CD4-positive, alpha-beta T cell treated with Interleukin-4 for 4 hours (primary cell): ENCODE results near the gene KRTAP5-1.

Experiments
- DNase-seq: peaks from one replicate; pipeline ENCODE4 v3.0.0-alpha.2; 2020

Gene KRTAP5-1

DNA sequence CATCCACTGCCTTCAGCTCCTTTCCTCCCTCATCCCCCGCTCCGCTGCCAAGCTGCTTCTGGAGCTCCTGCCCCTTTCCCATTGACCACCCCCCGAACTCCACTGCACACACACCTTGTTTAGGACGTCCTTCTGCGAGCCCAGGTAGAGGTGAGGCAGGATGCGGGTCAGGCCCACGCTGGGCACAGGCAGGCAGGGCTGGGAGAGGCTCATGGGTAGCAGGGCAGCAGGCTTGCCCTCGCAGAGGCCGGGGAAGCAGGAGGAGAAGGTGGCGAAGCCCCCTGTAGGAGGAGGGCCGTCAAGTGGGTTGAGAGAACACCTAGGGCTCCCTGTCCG is 26.3 kb downstream of the KRTAP5-1 start:
- no peak for DNase-seq

DNA sequence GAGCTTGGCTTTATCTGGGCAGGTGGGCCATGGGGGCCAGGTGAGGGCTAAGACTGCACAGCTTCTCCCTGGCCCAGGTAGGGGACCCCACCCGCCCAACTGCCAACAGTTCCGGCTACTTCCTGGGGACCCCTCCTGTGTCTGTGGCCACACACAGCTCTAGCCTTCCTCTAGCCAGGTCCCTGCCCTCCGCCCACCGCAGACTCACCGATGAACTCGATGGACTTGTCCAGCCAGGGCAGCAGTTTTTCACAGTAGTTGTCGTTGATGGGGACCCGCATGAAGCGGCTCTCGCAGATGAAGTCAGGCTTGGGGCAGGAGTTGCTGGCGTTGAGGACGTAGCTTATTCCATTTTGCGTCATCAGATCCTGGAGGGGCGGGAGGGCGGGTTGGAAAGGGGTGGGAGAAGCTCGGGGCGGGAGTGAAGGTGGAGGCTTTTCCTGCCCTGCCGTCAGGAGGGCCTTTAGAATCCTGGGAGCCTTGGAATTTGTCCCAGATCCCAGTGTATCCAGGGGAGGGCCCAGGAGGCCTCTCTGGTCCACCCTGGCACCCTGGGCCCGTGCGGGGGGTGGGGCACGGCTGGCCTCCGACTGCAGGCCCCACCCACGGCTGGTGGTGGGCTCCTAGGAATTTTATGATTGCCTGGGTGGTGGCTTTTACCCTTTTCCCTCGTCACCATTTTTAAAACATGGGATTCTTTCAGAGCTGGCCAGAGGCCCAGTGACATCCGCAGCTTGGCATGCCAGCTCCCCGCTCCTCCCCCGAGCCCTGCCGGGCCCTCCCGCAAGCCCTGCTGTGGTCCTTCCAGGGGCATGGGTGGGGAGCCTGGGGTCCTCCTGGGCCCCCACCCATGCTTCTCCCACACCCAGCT is 26.9 kb downstream of the KRTAP5-1 start:
- no peak for DNase-seq

DNA sequence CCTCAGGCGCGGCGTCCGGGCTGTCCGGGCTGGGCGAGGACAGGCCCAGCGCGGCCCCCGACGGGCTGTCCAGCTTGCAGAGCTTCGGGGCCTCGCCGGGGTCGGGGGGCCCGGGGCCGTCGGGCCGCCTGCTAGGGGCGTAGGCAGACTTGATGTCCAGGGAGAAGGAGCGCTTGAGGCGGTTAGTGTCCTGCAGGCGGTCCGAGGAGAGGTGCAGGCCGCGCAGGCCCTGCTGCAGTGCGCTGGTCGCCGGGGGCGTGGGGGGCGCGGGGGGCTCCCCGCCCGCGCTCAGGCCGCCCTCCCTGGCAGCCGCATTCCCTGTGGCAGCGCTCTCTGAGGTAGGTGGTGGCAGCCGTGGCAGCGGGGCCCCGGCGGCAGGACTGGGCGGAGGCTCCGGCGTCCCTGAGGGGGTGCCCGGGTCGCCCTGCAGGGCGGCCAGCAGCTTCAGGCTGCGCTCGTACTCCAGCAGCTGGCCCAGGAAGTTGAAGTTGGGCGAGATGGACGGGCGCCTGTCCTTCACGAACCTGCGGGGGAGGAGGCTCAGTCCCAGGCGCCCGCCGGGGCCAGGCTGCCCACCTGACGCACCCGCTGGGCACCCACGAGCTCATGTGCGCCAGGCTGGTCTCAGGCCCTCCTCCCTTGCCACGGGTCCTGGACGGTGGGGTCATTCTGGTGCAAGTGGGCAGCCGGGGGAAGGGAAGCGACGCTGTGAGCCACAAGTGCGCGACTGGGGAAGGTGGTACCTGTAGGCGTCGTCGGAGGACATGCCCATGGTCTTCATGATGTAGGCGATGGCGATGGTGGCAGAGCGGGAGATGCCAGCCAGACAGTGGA is 27.8 kb downstream of the KRTAP5-1 start:
- no peak for DNase-seq

DNA sequence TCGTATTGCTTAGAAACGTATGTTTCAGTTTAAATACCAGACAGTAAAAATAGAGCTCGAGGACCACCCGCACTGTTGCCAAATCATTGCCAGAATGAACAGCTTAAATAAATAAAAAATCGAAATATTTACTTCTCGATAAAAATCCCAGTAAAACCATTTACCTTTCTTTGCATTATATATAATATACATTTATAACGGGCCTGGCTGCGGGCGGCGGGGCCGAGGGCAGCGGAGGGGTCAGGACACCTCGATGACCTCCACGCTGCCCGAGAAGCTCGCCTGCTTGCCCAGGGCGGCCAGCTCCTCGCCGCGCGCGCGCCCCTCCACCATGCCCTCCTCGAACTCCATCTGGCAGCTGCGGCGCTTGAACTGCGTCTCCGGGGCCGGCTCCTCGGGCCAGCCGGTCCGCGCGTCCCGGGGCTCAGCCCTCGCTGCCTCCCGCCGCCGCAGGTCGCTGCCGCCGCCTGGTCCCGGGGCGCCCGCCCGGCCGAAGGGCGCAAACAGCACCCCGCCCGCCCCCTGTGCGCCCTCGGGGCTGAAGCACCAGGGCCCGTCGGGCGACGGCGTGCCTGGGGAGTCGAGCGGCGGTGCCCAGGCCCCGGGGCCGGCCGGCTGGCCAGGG is 28.7 kb downstream of the KRTAP5-1 start:
- no peak for DNase-seq

DNA sequence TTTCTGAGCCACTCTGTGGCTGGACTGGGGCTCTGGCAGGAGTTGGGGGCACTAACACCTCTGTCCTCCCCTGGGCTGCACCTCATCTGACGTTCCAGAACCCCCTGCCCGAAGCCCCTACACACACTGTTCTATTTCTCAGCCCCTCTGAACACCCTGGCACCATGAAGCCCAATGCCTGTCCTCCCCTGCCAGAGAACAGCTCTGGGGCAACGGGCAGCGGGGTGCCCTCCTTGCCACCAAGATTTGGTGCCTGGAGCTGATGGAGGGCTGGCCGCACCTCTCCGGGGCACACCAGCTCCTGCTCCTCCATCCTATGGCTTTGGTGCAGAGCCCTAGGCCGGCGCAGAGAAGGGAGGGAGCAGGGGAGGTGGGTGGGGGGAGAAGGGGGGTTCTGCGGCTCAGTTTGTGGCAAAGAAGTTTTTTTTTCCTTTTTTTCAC is 29.4 kb downstream of the KRTAP5-1 start:
- DNase-seq = no peak

DNA sequence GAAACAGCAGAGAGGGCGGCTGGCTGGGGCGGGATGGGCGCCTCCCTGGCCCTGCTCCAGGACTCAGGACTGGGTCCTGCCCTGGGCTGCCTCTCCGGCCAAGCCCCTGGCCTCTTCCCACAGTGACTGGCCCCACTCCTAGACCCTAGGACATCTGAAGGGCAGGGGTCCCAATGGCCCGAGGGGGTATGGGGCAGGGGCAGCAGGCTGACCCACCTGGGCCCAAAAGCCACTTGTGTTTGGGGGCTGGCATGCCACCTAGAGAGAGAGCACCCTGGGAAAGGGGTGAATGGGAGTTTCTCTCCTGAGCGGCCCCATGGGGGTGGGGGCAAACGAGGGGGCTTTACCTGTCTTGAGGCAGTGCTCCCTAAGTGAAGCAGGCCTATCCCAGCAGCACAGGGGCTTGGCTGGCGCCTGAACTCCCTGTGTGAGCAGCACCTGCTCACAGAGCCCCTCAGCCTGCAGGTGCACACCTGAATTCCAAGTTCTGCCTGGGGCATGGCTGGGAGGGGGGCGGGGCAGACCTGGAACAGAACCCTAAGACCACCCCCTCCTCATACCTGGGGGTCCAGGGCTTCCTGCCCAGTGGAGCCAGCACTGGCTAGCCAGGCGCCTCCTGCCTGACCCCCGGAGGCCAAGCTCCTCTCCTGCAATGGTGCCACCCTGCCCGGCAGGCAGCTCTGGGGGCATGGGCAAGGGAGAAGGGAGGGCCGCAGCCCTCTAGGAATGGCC is 29.9 kb downstream of the KRTAP5-1 start:
- DNase-seq = no peak

DNA sequence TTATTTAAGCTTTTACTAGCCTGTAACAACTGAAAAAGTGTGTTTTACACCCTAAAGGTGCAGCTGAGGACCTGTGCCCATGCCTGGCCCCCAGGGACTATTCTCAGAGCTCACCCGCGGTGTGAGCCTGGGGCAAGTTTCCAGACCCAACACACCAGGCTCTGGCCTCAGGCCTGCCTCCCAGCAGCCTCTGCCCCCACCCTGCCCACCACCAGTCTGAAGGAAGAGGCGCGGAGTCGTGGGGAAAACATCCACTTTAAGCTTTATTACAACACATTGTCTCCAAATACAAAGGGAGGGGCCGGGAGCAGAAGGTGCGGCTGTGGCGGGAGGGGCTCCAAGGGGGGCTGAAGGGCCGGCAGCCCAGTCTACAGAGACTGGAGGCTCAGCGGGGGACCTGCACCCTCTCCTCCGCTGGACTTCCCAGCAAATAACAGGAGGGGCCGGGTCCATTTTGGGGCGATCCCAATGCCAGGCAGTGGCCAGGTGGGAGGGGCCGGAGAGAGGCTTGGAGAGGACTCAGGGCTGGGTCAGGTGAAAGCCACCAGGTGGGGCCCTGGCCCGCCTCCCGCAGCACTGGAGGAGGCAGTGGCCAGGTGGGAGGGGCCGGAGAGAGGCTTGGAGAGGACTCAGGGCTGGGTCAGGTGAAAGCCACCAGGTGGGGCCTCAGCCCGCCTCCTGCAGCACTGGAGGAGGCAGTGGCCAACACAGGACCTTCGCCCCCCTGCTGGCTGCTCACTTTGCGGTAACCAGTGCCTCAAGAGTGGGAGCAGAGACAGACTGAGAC is 31.1 kb downstream of the KRTAP5-1 start:
- DNase-seq = no peak

DNA sequence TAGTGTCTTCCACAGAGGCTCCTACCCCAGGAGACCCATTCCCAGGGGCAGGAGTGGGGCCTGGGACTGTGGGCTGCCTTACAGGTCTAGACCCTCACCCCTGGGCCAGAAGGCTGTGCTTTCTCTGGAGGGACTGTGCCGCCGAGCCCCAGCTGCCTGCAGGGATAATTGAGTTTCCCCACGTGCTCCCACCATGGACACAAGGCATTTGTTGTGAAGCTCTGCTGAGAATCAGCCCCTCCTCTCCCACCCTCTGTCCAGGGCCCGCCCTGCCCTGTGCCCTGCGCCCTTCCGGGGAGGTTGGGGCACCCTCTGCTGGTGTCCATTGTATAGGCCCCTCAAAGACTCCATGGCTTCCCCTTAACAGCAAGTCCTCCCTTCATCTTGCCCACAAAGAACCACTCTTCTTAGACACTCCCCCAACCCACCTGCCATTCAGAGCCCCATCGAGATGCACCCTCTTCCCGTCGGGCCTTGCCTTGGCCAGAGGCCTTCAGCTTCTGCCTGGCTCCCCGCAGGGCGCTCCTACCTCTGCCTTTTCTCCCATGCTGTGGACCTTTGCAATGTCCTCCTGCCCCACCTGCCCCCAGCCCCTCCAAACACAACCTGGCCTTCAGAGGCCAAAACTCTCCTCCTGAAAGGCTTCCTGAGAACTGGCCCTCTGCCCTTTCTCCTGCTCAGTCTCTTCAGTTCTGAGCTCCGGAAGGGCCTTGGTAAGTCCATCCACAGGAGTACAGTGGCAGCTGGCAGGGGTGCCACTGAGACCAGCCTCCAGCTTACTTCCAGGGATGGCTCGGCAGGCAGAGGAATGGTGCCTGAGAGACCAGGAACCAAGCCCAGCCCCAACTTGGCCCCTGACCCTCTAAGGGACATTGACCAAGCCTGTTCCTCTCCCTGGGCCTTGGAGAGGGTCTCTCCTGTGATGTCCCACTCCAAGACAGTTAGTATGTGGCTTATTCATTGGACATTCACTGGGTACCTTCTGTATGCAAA is 35.4 kb downstream of the KRTAP5-1 start:
- DNase-seq = no peak

DNA sequence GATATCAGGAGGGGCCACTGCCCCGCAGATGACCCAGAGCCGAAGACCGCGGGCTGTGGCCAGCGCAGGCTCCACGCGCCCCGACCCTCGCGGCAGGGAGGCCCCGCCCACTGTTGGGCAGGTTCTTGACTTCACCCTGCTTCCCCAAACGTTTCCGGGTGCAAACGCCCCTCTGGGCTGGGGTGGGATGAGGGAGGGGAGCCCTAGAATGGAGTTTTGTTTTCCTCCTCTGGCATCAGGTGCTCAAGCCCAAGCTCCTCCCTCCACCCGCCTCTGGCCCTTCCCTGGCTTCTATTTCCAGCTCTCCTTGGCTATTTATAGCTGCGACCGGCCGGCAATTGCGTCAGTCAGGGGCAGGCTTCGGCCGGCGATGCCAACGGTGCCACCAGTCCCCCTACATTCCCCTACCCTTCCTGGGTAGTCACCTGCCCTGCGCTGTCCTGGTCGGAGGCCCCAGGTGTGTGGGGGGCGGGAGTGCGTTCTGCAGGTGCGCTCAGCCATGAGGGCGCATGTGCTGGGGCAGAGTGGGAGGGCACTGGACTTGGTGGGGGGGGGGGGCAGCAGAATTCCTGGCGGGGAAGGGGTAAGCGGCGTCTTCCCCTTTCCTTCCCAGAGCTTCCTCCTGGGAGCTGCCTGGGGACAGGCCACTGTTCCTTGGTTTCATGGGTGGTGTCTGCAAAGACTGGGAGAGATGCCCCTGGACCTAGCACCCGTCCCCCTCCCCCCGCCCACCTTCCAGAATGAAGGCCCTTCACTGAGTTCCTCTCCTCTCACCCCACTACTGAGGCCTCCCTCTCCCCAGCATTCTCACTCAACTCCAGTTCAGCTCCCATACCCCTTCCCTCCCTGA is 36.6 kb downstream of the KRTAP5-1 start:
- no peak for DNase-seq

DNA sequence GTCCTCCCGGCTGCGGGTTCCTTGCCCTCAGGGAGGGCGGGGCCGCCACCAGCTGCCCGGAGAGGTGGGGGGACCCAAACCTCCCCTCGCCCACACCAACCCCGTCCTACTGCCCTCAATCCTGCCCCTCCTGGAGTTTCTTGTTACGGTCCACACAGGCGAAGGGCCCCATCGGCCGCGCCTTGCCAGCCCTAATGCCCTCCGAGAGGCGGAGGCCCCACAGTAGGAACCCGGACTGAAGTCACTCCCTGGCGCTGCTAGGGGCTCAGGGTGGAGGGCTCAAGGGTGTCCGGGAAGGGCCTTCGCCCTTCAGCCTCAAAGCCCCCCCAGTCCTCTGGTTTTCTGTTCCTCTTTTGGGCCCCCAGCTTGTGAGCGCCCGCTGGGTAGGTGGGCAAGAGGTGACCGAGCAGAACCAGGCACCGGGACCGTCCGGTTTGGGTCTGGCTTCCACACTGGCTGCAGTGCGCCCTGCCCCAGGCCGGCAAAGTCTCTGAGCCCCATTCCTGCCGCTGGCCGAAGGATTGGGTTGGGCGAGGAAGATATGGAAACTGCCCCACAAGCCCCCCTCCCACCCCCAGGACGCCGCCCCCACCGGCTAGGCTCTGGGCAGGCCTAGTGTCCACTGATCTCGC is 37.5 kb downstream of the KRTAP5-1 start:
- DNase-seq = no peak

DNA sequence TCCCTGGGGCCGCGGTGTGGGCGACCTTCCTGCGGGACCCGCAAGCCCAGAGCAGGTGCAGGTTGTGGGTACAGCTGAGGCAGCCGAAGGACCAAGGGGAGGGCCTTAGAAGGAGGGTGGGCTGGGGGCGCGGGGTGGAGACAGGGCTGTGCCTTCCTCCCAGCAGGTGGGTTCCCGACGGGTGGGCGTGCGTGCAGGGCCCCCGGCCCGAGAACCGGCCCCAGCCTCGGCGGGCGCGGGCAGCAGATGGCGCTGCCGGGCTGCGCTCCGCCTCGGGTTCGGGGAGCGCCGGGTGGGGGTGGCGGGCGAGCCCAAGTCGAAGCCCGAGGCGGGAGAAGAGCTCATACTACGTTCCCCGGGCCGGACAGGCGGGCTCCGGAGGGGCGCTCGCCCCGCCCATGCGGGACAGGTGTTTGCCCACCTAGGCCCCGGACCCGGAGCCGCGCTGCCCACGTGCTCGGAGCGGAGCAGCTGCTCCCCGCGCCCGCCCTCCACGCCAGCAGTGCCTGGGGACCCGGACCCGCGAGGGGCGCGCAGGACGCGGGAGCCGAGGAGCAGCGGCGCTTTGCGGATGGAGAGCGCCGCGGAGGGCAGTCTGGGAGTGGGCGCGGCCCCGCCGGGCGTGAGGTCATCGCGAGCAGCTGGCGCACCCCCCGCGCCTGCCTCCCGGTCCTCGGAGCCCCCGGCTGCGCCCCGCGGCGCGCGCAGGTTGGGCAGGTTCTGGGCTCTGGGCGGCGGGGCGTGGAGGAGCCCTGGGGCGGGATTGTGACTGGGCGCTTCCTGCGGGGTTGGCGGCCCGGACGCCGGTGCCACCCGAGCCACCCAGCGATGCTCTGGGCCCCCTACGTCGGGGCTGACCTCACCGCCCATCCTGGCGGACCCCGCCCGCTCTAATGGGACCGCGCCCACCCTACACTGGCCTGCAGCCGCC is 38.3 kb downstream of the KRTAP5-1 start:
- peak; percentile 15 for DNase-seq

DNA sequence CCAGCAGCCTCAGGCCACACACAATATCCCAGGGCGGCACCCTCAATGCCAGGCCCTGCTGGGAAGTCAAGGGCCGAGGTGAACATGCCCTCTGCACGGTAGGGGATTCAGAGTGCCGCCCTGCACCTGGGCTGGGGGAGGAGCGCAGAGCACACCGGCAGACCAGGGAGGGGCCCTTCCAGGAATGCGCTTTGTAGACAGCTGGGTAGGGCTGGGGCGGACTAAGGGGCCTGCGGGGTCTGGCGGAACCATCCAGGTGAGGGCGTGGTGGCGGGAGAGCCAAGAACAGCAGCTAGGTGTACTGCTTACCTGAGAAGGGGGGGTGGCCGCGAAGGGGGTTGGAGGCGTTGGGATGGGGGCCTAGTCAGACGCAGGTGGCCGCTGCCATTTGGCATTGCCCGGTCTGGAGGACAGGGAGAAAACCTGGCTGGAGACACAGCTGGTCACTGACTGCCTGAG is 39.0 kb downstream of the KRTAP5-1 start:
- no peak for DNase-seq

DNA sequence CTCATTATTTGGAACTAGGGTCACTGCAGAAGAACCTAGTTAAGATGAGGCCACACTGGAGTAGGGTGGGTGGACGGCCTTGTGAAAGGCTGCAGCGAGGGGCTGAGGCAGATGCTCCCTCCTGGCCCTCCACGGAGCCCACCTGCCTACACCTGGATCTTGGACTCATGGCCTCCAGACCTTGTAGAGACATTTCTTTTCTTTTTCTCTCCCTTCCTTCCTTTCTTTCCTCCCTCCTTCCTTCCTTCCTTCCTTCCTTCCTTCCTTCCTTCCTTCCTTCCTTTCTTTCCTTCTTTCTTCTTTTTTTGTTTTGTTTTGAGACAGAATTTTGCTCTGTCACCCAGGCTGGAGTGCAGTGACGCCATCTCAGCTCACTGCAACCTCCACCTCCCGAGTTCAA is 39.7 kb downstream of the KRTAP5-1 start:
- no peak for DNase-seq

DNA sequence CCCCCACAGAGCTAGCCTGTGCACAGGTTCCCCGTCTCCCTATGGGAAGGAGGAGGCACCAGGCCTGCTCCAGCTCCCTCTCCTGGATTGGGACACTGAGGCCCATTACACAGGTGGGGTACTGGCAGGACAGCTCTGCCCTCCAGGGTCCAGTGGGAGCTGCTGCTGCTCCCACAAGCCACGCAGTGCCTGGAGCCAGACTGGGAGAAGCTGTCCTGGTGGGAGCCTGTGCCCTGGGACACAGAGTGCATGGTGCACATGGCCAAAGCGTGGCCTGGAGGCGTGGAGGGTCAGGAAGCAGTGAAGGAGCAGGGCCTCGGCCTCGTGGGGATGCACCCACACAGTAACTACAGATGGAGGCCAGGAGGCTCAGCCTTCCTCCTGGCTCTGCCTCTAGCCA is 40.5 kb downstream of the KRTAP5-1 start:
- DNase-seq = no peak

DNA sequence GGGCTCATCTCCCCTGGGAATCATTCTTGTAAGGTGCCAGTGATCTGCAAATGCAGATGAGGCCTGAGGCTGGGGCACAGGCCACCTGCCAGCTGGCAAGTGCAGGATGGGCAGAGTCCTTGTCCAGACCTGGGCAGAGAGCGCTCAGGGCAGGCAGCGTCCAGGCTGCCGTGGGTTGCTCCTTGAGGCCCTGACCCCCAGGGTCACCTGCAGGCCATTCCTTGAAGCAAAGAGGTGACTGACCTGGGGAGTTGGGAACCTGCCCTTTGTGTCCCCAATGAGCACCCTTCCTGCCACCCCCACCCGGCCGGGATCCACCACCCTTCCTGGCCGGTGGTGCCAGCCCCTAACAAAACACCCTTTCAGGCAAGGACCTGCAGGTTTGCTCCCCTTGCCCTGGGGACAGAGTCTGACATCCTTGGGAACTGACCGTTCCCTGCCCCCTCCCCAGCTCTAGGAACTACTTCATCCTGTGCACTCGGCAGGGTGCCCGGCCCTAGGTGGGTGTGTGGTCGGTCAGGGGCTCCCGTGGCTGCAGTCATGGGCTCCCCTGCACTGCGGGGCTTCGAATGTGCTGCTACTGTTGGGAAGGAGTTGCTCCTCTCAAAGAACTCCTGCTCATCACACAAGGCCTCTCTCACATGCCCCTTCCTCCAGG is 41.3 kb downstream of the KRTAP5-1 start:
- no peak for DNase-seq

DNA sequence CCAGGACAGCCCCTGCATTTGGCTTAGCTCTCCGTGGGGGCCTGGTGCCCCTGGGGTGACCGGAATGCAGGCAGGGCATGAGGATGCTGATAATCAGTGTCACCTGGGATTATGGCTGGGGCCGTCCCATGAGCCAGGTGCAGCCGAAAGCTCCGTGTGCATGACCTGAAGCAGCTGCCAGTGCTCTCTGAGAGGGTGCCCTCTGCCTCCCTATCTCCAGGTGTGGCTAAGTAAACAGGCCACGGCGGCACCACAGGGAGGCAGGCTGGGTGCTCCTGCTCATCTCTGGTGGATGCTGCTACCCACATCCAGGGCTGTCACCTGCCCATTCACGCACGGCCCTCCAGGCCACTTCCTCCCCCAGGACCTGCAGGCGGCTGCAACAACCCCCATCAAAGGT is 42.8 kb downstream of the KRTAP5-1 start:
- no peak for DNase-seq

DNA sequence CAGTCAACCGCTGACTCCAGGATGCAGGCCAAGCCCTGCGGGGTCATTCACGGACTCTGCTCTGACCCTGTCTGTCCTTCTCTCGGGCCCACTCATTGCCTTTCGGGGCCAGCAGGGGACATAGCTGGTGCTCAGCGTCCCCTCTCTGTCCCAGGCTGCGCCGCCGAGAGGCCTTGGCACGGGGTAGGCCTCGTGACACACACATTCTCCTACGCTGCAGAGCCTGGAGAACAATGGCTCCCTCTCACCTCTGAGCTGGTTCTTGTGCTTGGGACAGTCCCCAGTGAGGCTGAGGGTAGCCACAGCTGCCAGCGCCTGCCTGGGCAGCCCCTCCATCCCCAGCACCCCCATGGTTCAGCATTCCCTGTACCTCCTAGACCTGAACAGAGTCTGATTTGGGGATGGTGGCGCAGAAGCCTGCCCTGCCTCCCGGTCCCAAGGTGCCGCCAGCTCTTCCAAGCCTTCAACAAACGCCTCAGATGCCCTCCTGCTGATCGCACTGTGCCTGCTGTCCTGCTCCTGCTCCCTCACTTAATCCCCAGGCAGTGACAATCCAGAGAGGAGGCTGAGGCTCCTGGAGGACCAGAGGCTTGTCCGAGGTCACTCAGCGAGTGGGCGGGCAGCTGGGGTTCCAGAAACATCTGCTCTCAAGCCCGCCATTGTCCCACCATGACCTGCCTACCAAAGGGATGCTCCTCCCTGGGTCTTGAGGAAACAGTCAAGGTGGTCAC is 43.4 kb downstream of the KRTAP5-1 start:
- no peak for DNase-seq
